GM19035 (cell line): Measurements from ENCODE around the gene ZNF423.
A peak's percentile ranks its signal among the peaks of the same experiment; 100 is the strongest.

Source experiments
- ATAC-seq: cut with Tn5 transposase; IDR thresholded peaks from one replicate; pipeline ENCODE4 v1.9.1; 2021; ENCODE audit not compliant: unreplicated experiment

Gene ZNF423

DNA sequence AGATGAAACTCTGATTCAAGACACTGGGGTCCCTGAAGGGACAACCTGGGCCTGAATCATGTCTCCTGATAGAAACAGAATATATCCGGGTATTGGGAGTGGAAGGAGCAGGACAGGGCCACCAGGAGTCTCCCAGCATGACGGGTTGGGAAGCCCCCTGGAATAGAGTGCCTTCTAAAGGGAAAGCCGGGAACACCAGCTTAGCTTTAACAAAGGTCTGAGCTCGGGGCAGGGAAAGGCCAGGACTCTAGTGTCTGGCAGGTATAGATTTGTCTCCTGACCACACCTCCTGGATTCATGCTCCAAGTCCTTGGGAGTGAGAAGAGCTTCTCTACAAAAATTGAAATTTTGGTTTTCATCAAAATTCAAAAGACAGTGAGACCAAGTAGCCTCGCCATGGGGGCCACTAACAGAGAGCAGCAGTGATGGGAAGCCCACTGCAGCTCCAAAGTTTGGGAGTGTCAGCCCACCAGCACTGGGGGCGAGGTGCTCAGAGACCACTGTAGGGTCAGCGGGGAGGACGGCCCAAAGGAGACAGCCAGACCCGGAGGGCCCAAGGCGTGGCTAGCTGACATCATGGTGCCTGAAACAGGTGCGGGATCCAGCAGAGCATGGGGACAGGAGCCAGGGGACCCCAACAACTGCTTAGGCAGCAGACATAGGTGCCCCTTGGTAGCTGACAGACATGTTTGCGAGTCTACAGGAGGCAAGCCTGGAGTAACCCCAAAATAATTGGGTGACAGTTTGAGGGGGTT is 401.3 kb downstream of the ZNF423 start:
- no peak for ATAC-seq

DNA sequence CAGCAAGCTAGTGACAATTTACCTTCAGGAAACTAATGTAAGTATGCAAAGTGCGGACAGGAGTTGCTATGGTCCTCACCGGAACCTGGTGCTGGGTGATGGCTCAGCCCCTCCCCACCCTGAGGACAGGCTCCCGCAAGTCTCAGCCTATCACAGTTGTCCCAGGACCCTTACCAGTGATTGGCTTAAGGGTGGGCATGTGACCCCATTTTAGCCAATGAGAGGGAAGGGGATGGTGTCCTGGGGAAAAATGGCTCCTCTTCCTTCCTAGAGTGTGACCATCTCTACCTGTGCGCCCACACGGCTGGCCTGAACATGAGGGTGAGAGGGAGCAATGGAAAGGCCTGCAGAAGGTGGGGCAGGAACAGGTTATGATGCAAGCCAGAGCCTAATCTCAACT is 401.9 kb downstream of the ZNF423 start:
- no peak for ATAC-seq

DNA sequence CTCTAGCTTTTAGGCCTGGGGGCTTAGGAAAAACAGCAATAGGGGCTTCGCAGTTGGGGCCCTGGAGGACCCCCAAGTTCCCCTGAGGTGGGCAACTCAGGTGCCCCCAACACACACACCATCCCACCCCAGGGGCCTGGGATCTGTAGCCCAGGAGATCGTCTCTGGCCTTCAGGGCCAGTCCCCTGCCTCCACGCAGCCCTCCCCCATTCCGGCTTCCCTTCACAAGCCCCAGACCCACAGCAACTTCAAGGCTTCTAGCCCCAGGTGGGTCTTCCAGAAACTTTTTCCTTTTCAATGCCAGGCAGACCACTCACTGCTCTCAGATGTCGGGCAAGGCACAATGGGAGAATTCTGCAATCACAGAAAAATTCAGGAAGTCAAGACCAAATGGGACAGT is 402.9 kb downstream of the ZNF423 start:
- ATAC-seq = no peak

DNA sequence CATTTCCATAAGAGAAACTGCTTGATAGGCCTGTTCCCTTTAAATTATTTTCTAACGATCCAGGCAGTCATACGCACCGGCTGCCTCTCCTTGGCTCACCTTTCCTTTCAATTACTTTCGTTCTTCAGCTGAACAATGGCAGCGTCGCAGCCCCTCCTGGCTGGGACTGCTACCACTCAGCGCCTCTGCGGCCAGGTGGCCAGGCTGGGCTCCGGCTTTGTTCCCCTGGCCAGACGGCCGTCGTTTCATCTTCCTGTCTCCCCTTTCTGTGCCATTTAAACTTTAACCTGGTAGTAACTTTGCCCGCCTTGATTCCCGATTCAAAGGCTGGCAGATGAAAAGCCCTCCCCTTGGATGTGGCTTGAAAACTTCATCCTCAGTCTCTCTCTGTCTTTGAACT is 403.3 kb downstream of the ZNF423 start:
- no peak for ATAC-seq

DNA sequence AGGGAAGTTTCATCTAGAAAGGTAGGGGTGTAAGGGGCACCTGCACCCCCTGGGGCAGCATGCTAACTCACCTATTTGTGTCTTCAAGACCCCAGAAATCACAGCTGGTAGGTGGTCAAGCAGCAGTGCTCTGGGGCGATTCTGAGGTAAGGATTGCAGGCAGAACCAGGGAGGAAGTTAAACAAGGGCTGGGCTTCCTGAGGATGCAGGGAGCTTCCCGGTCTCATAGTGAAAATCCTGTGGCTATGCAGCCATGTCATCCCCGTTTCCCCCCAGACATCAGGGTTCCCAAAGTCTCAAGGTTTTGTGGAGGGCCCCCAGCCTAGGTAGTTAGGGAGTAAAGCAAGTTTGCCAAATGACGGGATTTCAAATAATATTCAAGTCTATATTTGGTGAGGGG is 403.8 kb downstream of the ZNF423 start:
- ATAC-seq = no peak

DNA sequence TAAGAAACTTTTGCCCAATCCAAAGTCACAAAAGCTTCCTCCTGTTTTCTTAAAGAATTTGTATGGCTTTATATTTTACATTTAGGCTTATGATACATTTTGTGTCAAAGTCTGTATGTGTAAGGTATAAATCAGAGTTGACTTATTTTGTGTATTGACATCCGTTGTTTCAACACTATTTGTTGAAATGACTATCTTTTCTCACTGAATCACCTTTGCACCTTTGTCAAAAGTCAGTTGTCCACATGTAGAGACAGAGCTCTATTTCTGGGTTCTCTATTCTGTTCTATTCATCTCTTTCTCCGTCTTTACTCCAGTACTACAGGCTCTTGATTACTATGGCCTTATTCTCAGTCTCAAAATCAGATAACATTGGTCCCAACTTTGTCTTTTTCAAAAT is 409.1 kb downstream of the ZNF423 start:
- ATAC-seq = no peak

DNA sequence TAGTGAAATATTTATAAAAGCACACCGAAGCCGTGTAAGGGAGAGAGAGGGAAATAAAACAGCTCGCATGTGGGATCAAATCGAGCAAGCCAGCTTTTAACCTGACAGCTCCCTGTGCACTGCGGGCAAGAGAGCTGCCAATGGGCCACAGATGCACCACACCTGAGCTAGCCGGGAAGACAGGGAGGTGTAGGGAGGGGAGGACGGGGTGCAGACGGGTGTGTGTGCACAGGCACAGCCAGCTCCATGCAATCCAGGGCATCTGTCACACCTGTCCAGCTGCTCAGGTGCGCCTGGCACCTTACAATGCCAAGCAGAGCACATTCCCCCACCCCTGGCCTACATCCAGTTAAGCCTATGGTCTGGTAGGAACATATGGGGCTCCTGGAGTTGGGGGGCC is 412.3 kb downstream of the ZNF423 start:
- ATAC-seq = no peak

DNA sequence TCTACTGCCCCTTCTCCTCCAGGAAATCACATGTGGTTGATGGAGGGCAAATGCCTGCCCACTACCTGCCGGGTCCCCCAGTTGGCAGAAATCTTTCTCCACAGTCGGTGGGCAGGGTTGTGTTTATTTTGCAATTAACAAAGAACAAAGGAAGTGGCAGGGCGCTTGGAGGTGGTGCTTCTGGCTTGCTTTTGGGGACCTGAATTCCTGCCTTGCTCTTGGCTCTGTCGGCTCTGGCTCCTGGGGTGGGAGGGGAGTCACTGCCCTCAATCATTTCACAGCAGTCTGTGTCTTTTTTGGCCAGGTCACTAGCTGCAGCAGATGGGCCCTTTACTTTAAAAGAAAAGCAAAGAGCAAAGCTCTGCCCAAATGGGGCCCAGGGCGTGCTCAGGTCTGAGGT is 413.1 kb downstream of the ZNF423 start:
- ATAC-seq = no peak

DNA sequence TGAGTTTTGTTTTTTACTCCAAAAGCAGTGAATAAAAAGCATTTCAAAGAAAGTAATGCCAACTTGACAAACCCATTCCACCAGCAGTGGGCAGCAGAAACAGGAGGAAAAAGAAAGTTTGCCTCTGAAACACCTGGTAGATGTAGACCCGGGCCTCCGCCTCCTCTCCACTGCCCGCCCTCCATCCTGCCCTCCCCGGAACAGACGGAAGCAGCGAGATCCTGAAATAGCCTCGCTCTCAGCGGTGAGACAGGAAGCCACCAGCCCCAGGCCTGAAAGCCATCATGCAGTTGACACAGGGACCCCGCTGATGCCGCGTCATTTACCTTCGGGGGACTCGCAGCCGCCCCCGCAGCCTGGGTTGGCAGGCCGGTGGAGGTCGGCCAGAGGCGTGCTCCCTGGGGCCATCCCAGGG is 414.5 kb downstream of the ZNF423 start:
- peak; percentile 88 for ATAC-seq

DNA sequence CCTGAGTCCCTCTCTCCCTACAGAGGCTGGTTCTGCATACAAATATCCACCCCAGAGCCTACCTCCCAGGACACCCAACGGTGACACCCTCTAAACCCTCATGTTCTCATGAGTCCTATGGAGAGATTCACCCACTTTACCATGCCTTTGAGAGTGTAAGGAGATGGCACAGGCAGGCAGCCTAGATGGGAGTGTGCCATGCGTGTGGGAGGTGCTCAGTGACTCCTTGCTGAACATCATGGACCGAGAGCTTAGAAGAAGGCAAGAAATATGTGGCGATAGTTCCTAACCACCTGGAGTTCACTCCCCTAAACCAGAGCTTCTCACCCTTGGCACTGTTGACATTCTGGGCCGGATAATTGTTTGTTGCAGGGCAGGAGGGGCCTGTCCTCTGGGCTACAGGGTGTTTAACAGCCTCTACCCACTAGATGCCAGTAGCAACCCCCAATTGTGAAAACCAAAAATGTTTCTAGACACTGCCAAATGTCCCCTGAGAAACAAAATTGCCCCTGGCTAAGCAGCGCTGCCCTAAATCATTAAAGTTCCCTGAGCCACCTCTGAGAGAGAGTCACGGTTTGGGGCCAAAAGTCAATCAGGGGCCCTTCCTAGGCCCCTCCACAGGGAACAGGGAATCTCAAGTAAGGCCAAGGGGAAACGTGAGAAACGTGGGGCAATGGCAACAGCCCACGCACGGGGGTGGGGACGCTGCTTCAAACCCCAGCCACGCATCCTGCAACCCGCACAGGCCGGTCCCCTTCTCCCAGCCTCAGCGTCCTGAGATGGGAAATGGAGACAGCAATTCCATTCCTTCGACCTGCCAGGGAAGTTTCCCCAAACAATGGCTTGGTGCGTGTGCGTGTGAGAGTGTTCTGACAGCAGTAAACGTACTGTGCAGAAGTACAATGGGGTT is 415.5 kb downstream of the ZNF423 start:
- ATAC-seq = no peak

DNA sequence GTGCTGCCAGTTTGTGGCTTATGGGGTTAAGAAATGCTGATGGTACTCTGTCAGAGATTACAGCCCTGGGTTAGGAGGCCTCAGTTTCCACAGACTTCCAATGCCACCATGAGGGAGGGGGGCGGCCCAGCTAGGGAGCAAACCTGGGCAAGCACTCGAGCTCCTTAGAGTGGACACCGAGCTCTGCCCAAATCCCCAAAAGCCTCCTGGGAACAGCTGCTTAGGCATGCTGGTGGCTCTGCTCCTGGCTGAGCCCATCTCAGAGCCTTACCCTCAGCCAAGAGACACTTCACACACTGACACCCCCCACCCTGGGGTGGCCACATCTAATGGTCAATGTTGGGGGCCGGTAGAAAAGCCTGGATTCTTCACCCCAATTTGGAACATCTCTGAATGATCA is 416.2 kb downstream of the ZNF423 start:
- ATAC-seq = no peak

GRCh38 chr16:49439050-49439449 is 416.9 kb downstream of the ZNF423 start:
- no peak for ATAC-seq
